PFSK-1 (cell line): ENCODE measurements around the gene YDJC.

Experiments used
- FOXP2 ChIP-seq: optimal IDR thresholded peaks from 2 replicates; pipeline ENCODE3; 2011; ENCODE audit warnings: borderline replicate concordance, control low read depth, inconsistent platforms; ENCODE audit not compliant: insufficient read depth; ENCODE audit errors: extremely low read length, extremely low read depth
- POLR2AphosphoS5 ChIP-seq: IDR thresholded peaks from 2 replicates; pipeline ENCODE4 v1.6.1; 2012; ENCODE audit warnings: low read depth, mild to moderate bottlenecking, control low read depth, low read length, moderate library complexity
- SIN3A ChIP-seq: IDR thresholded peaks from 2 replicates; pipeline ENCODE4 v1.6.1; 2012; ENCODE audit warnings: mild to moderate bottlenecking, low read length, moderate library complexity, borderline replicate concordance; ENCODE audit not compliant: insufficient read depth
- TF ChIP-seq, protein P1 (sequence below), 2 experiments: IDR thresholded peaks; 2 replicates each; pipeline versions ENCODE4 v1.6.1 to v1.8.0; 2011 to 2012; ENCODE audit warnings: low read depth in 2 of 2, low read length in 2 of 2, control low read depth in 1 of 2, inconsistent platforms in 1 of 2, mild to moderate bottlenecking in 1 of 2, moderate library complexity in 1 of 2; ENCODE audit not compliant: insufficient read depth in 1 of 2

DNA sequence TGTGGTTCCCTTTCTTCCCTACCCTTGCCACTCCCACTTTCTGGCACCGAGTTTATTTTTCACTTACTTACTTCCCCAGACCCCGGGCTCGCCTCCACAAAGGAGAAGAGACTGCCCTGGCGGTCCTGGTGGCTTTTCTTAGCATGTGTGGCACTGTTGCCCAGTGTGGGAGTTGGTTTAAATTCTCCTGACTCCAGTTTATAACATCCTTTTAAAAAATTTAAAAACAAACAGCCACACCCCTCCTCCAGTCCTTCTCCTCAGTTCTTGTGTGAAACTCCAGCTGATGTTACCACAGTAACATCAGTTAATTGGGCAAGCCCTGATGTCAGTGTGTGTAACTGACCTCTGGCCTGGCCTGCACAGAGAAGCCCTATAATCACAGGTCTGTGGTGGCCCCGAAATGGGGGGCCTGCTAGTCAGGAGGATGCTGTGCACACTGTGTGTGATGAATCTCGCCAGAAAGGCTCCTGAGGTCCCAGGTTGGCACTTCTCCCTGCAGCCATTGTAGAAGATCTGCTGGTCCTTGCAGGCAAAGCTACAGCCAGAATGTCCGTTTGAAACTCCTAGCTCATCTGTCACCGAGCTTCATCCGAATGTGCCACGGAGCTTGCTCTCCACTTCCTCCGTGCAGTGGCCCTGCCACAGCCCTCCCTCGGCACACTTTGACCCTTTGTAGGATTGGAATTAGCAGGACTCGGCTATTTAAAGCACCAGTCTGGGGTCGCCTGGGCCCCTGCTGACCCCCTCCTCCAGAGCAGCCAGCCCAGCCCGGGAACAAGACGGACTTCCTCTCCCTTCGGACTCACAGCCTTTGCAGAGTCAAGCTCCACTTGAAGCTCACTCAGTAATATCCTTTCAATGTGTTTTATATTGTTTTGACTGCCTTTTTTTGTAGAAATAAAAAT, 7.6 kb downstream of the YDJC start:
- TF ChIP-seq, protein P1, sequence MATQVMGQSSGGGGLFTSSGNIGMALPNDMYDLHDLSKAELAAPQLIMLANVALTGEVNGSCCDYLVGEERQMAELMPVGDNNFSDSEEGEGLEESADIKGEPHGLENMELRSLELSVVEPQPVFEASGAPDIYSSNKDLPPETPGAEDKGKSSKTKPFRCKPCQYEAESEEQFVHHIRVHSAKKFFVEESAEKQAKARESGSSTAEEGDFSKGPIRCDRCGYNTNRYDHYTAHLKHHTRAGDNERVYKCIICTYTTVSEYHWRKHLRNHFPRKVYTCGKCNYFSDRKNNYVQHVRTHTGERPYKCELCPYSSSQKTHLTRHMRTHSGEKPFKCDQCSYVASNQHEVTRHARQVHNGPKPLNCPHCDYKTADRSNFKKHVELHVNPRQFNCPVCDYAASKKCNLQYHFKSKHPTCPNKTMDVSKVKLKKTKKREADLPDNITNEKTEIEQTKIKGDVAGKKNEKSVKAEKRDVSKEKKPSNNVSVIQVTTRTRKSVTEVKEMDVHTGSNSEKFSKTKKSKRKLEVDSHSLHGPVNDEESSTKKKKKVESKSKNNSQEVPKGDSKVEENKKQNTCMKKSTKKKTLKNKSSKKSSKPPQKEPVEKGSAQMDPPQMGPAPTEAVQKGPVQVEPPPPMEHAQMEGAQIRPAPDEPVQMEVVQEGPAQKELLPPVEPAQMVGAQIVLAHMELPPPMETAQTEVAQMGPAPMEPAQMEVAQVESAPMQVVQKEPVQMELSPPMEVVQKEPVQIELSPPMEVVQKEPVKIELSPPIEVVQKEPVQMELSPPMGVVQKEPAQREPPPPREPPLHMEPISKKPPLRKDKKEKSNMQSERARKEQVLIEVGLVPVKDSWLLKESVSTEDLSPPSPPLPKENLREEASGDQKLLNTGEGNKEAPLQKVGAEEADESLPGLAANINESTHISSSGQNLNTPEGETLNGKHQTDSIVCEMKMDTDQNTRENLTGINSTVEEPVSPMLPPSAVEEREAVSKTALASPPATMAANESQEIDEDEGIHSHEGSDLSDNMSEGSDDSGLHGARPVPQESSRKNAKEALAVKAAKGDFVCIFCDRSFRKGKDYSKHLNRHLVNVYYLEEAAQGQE (IDR thresholded peaks at IDR 0.05; ENCODE audit: insufficient read depth in 1 of 2, low read depth in 2 of 2, low read length in 2 of 2) = no peak
- TF ChIP-seq POLR2AphosphoS5 (no peak), FOXP2 (no peak), SIN3A (no peak)
